Panc1 (cell line): ENCODE data around the gene MET.

Source experiments
- POLR2AphosphoS5 ChIP-seq: IDR thresholded peaks from 2 replicates; pipeline ENCODE4 v1.6.1; 2012; ENCODE audit warnings: mild to moderate bottlenecking, low read depth, low read length, moderate library complexity
- SIN3A ChIP-seq: IDR thresholded peaks from 2 replicates; pipeline ENCODE4 v1.6.1; 2012; ENCODE audit warnings: low read depth, mild to moderate bottlenecking, low read length, moderate library complexity, borderline replicate concordance; ENCODE audit not compliant: insufficient read depth
- TF ChIP-seq, protein P1 (sequence below): fragments of 450-650 bp; IDR thresholded peaks from 2 replicates; pipeline ENCODE4 v1.5.1; 2017; ENCODE audit warnings: mild to moderate bottlenecking
- TF ChIP-seq, protein P2 (sequence below), 2 experiments: IDR thresholded peaks; 2 replicates each; pipeline ENCODE4 v1.6.1; 2011 to 2012; ENCODE audit warnings: low read depth in 2 of 2, control low read depth in 1 of 2, low read length in 1 of 2, mild to moderate bottlenecking in 1 of 2, moderate library complexity in 1 of 2; ENCODE audit not compliant: insufficient read depth in 1 of 2

GRCh38 chr7:116652793-116653192 is 19.2 kb upstream of the MET start:
- TF ChIP-seq, protein P1, sequence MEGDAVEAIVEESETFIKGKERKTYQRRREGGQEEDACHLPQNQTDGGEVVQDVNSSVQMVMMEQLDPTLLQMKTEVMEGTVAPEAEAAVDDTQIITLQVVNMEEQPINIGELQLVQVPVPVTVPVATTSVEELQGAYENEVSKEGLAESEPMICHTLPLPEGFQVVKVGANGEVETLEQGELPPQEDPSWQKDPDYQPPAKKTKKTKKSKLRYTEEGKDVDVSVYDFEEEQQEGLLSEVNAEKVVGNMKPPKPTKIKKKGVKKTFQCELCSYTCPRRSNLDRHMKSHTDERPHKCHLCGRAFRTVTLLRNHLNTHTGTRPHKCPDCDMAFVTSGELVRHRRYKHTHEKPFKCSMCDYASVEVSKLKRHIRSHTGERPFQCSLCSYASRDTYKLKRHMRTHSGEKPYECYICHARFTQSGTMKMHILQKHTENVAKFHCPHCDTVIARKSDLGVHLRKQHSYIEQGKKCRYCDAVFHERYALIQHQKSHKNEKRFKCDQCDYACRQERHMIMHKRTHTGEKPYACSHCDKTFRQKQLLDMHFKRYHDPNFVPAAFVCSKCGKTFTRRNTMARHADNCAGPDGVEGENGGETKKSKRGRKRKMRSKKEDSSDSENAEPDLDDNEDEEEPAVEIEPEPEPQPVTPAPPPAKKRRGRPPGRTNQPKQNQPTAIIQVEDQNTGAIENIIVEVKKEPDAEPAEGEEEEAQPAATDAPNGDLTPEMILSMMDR, result no peak
- no peak for TF ChIP-seq POLR2AphosphoS5
- TF ChIP-seq, protein P2, sequence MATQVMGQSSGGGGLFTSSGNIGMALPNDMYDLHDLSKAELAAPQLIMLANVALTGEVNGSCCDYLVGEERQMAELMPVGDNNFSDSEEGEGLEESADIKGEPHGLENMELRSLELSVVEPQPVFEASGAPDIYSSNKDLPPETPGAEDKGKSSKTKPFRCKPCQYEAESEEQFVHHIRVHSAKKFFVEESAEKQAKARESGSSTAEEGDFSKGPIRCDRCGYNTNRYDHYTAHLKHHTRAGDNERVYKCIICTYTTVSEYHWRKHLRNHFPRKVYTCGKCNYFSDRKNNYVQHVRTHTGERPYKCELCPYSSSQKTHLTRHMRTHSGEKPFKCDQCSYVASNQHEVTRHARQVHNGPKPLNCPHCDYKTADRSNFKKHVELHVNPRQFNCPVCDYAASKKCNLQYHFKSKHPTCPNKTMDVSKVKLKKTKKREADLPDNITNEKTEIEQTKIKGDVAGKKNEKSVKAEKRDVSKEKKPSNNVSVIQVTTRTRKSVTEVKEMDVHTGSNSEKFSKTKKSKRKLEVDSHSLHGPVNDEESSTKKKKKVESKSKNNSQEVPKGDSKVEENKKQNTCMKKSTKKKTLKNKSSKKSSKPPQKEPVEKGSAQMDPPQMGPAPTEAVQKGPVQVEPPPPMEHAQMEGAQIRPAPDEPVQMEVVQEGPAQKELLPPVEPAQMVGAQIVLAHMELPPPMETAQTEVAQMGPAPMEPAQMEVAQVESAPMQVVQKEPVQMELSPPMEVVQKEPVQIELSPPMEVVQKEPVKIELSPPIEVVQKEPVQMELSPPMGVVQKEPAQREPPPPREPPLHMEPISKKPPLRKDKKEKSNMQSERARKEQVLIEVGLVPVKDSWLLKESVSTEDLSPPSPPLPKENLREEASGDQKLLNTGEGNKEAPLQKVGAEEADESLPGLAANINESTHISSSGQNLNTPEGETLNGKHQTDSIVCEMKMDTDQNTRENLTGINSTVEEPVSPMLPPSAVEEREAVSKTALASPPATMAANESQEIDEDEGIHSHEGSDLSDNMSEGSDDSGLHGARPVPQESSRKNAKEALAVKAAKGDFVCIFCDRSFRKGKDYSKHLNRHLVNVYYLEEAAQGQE (IDR thresholded peaks at IDR 0.05; ENCODE audit: insufficient read depth in 1 of 2, low read depth in 2 of 2, low read length in 1 of 2), result no peak
- no peak for TF ChIP-seq SIN3A
